COR-L47 (cell line): ENCODE results near the gene SHPK.

Experiments
- DNase-seq: peaks from one replicate; lab custom pipeline; 2025; lab: John Stamatoyannopoulos, UW

The SHPK gene

DNA sequence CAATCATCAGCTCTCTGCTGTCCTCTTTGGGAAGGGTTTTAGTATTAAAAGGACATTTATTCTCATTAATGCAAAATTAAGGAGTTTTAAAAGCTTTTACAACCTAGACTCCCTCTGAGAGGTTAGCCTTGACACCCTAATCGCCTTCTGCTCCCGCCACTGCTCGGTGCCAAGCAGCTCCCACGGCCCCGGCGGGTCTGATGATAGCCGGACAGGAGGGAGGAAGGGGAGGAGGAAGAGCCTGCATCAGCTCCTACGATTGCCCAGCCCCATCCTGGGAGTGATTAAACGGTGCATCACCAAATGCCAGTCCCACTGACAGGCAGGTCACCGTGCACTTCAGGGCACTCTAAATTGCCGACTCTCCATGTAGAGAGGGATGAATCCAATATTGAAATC is 8.3 kb downstream of the SHPK start:
- no peak for DNase-seq

DNA sequence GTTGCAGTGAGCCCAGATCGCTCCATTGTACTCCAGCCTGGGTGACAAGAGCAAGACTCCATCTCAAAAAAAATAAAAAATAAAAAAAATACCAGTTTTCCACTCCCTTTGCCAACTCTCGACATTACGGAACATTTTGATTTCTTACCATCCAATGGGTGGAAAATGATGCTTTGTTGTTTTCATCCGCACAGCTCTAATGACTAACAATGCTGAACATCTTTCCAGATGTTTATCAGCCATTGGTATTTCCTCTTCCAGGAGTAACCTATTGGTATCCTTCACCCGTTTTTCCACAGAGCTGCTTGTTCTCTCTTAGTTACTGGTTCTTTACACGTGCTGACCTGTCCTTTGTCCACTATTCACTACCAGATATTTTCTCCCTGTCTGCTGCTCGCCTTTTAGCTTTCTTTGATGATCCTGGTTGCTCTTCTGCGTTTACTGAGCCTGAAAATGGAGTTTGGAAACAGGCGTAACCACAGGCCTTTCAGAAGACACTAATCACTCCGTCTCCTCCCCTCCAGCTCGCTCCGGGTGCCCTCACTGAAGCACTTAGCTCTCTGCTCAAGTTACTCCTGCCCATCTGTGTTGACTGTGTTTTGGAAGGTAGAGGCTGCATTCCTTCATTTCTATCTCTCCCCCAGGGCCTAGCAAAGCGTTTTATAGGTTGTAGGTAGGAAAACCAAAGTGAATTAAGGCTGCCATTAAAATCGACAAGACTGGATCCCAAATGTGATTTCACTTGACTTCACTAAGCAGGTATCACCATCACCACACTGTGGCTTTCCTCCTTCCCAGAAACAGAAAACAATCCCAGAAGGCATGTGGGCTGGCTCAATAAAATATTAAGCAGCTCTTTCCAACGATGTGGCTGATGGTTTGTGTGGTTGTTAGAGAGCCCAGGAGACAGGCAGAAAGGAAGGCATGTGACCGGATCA is 8.9 kb downstream of the SHPK start:
- DNase-seq: no peak

DNA sequence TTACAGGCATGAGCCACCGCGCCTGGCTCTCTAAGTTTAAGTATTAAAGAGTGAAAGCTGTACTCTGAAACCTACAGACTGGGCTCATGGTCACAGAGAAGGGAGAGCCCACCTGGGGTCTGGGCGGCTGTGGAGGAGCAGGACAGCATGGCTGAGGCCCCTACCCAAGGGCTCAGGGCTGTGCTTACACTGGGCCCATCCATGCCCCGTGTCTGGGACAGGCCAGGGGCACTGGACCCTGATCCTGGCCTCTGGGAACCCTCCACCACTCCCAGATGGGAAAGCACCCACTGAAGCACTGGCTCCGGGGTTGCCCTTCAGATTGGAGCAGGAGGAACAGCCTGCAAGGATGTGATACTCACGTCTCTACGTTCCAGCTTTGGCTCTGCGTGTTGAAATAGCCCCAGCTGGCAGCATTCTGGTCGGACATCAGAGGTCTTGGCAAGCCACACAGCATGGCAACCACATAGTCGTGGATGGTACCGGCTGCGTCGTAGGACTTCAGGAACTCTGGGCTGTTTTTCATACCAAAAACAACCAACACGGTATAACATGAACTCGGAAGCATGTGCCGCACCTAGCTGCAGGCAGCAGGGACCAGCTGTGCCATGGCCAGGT is 13.0 kb downstream of the SHPK start:
- DNase-seq: no peak

DNA sequence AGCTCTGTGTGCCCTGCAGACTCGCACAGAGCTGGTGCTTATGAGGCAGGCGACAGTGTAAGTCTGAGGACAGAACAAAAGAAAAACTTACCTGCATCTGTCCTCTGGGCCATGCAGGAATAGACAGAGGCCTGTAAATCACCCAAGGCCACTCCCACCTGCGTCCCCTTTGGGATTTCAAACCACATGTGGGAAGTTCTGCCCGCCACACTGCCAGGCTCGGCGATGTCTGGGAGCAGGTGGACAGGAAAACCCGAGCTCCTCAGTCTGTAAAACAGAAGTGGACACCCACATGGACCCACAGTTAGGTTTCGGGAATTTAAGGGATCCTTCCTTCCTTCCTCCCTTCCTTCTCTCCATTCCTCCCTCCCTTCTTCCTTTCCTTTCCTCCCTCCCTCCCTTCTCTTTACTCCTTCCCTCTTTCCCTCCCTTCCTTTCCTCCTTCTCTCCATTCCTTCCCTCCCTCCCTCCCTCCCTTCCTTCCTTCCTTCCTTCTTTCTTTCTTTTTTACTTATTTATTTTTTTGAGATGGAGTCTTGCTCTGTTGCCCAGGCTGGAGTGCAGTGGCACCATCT is 14.8 kb downstream of the SHPK start:
- no peak for DNase-seq

DNA sequence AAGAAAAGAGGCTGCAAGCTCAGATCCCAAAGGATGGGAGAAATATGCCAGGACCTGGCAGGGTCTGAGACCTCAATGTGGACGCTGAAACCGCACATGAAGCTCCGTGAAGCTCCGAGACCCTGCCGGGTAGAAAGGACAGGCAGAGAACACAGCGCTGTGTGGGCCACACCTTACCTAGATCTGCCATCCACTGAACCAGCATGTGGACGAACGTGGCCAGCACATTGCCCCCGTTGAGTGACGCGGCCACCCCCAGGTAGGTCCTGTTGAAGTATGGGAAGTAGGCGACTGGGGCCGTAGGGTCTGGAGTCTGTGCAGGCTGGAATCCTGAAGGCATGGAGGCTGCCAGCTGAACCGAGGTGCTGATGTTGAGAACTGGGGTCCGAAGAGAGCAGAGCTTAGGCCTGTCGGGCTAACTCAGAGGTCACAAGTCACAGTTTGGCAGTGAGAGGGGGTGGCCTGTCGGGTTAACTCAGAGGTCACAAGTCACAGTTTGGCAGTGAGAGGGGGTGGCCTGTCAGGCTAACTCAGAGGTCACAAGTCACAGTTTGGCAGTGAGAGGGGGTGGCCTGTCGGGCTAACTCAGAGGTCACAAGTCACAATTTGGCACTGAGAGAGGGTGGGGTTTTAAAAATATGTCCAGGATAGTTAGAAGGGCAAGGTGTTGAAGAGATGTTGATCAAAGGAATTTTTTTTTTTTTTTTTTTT is 20.7 kb downstream of the SHPK start:
- DNase-seq: no peak

DNA sequence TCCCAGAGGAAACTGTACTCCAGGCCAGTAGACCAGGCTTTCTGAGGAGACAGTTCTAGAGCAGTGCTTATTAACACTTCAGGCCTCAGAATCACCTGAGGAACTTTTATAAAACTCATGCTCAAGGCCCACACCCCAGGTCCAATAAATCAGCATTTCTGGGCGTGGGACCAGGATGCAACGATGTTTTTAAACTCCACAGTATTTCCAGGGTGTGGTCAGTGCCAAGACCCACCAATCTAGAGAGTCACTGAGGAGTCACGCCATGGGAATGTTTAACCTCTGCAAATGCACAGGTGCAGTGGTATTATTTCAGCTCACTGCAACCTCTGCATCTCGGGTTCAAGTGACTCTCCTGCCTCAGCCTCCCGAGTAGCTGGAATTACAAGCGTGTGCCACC is 22.9 kb downstream of the SHPK start:
- DNase-seq: no peak

DNA sequence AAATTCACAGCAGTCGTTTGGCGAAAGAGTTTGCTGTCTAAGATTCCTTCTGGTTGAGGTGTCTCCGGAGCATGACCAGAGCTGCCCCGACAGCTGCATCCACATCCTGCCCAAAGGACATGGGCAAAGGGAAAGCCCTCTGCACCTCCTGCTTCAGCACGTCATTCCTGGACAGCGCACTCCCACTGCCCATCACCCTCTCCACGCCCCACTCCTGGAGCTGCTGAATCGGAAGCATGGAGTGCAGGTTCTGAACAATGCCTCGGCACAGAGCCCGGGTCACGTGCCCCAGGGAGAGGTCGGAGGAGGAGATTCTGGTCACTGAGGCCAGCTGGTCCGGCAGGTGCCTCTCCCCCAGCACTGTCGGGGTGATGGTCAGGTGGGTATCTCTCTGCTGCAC is 25.5 kb downstream of the SHPK start:
- DNase-seq: no peak

DNA sequence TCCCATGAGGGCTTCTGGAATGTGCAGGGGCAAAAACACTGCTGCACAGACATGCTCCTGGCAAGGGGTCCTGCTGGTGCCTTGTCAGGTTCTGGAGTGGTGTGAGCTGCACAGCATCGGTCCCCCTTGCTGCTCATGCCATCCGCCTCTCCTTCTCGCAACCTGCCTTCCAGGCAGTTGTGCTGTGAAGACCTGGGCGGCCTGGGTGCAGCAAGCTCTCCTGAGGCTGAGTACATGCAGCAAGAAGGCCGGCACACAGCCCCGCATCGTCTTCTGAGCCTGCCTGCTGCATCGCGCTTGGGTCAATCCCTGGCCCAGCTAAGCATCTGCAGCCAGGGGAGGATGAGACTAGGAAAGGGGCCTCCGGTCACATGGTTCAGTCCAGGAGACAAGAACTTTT is 26.4 kb downstream of the SHPK start:
- no peak for DNase-seq

DNA sequence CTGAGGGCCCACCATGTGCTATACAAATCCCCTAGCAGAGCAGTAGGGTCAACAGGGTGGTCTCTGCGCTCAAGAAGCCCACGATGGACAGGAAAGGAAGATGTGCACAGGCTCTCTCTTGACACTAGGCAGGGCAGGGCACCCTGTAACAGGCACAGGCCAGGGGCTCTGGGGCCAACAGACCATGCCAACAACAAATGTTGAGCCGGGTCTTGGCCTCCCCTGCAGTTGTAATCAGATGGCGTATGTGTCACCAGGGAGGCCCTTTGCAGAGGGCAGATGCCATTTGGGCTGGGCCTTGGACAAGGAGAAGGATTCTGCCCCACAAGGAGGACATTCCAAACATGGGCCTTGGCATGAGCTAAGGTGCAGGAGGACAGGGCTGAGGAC is 32.2 kb downstream of the SHPK start:
- no peak for DNase-seq

DNA sequence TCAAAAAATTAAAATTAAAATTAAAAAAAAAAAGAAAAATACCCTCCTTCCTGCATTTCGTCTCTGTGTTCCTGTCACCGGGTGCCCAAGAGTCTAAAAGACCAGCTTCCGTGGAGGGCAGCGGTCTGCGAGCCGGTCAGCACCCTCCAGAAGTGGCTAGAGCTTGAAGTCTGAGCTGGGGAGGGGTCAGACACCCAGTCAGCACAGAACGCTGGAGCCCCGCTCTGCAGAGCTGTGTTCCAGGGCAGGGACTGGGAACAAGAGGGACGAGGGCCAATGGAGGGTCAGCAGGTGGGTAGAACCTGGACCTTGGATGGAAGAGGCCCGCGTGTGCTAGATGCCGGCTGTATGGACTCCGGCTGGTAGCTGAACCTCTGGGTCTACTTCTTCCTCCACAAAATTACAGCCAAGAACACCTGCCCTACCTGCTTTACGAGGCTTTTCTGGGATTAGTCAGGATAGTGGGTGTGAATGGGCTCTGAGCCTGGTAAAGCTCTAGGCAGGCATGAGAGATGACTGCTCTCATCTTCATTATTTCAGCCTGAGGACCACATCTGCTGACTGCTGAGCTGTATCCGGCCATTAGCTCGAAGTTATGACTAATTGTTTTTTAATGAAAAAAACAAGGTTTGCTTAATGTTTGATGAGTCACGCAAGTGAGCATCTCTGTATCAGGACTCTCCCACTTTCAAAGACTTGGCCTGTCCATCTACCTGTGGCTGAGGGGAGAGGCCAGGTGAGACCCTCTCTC is 32.8 kb downstream of the SHPK start:
- no peak for DNase-seq

DNA sequence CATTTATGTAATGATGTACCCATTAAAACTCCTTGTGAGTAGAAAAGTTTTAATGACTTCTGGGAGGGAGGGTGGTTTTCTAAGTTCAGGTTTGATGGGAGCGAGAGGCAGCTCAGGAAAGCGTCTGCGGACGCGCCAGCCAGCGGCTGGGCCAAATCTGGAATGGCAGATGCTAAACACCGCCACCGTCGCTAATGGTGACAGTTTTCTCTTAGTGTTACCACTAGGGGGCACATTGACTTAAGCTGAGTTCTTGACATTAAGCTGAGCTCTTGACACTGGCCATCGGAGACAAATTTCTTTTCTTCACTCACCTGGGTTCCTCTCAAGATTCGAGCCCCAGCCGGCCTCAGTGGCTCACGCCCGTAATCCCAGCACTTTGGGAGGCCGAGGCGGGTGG is 33.6 kb downstream of the SHPK start:
- DNase-seq: no peak

DNA sequence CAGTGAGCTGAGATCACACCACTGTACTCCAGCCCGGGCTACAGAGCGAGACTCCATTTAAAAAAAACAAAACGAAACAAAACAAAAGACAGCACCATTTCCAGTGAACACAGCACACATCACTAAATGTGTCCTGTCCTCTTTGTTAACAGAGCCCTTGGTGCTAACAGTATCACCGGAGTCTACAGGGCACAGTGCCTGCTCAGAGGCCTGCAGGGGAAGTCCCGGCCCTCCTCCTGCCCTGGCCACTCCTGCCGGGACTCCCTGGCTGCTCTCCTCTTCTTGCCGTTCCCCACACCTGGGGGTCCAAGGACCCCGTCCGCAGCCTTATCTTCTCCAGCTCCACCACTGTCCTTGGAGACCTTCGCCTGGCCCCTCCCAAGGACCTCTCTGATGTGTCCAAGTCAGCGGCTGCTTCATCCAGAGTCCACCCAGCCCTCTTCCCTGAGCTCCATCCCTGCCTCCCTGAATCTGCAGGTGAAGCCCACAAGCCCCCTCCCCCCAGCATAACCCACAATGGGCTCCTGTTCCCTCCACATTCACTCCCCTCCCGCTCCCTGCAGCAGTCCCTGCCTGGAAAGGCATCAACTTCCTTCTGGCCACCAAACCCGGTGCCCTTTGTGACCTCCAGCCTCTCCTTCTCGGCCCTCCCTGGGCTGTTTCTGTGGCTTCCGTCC is 35.4 kb downstream of the SHPK start:
- DNase-seq: no peak

DNA sequence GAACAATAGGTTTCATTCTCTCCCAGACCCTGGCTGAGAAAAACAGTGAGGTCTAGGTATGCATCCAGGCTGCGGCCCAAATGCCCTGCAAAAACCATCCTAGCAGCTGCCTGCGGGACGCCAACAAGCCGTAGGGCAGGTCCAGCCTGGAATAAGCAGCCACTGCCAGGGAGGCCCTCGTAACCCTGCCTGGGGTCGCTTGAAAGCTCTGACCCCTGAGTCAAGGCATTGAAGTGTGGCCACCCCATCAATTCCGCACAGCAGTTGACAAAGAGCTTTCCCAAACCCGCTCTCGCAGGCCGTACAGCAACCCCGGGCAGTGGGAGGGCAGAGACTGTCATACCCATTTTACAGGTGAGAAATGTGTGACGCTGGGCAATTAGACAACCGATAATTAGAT is 38.0 kb downstream of the SHPK start:
- no peak for DNase-seq

DNA sequence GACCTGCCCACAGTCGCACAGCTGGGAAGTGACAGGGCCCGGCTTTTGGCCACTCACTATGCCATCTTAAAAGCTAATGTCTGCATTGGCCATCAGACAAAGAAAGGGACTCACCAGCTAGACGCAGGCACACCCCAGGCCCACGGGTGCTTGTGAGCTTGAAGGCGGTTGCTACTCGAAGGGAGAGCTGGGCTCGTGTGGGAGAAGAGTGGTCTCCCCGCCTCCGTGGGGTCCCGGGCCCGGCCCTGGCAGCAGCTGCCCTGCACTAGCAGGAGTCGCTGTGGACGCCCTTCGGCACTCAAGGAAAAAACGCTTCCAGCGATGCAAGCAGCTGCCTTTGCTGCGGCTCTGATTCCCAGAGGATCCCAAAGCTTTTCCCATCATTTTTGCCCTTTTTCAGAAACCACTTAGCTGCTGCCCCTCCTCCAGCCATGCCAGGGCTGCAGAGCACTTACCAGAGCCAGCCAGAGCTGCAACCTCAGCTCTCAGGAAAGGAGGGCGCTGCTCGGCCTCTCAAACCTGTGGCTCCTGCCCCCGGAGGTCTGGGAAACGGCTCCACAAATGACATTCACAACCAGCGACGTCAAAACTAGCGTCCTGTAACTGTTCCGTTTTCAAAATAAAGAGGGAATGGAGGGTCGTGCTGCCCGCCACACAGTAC is 39.1 kb downstream of the SHPK start:
- DNase-seq: no peak

DNA sequence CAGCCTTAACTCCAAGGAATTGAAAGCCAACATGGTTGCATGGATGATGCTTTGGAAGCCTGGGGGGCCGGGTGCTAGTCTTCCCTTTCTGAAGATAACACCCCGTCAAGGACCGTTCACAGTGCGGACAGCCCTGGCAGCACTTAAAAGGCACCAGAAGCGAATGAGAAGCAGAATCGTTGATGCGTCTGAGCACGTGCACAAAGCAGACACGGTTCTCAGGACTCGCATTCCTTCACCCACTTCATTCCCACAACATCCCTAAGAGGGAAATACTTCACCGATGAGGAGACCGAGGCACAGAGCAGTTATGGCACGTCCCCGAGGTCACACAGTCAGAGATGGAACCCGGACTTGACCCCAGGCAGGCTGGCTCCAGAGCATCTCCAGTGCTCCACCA is 41.1 kb downstream of the SHPK start:
- DNase-seq: no peak

DNA sequence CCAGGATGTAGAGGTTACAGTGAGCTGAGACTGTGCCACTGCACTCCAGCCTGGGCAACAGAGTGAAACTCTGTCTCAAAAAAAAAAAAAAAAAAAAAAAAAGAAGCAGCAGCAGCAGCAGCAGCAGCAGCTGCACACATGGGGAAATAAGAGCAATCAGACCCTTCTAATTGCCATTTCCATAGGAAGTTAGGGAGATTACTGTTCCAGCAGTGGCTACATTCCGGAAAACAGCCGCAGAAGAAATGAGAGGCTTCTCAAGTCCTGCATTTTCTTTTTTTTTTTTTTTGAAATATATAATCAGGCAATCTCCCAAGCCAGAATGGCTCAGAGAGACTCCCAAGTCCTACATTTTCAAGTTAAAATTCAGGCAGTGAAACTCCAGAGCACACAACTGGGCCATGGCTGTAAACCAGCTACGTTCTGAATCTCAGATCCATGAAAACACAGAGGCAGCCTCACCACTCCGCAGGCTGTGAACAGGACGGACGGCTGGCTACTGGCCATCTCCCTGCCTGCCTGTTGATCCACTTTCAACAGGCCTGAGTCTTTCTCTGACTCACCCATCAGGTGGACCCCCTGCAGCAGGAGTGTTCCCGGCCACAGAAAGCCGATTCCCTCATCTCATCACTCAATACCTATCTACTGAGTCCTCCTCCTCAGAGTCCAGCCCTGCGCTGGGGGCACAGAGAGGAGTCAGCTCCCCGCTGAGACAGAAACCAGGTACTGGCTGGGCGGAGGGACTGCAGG is 41.8 kb downstream of the SHPK start:
- DNase-seq: no peak

DNA sequence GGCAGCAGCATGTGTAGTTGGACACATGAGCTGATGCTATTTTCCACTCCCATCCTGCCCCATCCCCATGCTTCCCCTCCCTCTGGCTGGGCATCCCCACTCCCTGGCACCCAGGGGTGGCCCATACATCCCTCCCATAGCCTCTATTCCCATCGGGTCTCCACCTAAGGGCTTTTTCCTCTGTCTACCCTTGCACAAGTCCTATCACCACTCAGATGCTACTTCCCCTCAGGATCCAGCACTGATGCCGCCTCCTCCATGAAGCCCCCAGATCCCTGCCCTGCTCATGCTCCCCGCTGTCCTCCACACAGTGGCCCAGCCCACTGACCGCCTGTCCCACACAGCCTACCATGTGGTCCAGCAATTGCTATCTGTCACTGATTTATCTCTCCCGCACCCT is 42.7 kb downstream of the SHPK start:
- DNase-seq: no peak

DNA sequence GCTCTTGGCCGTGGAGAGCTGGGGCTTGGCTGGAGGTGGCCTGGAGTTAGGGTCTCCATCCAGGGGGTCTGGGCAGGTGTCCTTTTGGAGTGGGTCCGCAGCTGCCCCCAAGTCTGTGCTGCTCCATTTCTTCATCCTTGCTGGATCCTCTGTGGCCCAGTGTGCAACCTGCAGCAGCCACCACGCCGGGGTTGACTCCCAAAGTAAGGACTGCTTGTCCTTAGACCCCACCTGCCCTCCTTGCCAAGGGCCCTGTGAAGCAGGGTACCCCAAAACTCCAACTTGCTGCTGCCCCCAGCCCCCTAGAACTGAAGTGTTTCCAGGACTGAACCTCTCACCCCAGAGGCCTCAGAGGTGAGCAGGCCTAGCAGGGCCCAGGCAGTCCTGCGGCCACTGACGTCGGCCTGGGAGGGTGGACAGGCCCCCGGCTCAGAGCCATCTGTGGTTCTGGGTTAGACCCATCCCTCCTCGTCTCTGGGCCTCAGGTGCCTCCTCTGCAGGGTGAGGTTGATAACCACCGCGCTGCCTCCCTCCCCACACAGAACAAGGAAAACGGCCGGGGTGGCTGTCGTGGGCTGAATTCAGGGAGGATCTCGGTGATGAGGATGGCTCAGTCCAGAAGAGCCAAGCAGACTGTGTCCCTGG is 43.7 kb downstream of the SHPK start:
- DNase-seq: no peak

DNA sequence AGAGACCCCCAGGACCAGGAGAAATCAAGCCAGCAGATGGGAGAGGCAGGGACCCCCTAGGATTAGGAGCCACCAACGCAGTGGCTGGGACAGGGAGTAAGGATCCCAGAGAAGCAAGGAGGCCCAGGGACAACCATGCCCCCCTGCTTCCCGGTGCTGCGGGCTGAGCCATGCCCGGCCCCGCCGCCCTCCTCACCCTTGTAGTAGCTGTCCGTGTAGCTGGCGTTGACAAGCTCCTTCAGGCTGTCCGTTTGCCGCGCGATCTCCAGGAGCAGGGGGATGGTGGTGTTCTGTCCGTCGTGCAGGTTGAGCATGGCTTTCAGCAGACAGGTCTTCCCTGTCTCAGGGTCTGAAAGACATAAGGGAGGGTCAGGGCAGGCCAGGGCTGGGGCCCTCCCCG is 45.3 kb downstream of the SHPK start:
- DNase-seq: no peak

DNA sequence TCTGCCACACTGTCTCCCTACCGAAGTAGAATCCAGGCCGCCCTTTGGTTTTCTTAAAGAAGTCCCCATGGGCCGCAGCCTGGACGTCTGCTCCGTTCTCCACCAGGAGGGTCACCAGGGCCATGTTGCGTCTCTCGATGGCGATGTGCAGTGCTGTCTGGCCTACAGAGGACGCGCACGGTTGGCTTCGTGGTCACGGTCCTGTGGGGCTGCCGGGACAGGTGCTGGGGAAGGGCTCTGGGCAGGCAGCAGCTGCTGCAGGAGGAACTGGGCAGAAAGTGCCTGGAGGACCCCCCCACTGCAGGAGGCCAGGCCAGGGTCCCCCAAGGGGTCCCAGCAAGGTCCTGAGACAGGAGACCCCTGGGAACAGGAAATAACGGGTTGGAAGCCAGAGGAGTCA is 45.8 kb downstream of the SHPK start:
- no peak for DNase-seq
